B cell (primary cell): ENCODE data around the gene POLR3B. TPM values are rescaled to one million over a fixed set of nuclear protein-coding genes. Genes with fewer than 3 reads are reported as not detected.

ENCODE experiments used
- ATAC-seq: fragments of 200-7000 bp; cut with Tn5 transposase; one replicate; pipeline ENCODE4 v1.10.0; 2021; ENCODE audit warnings: low read depth, mild to moderate bottlenecking, moderate number of reproducible peaks, moderate library complexity
- CTCF ChIA-PET: fragments of 350-600 bp; sonication (Branson Sonifier 250); formaldehyde crosslinking; loops from one replicate; lab custom pipeline; 2021; ENCODE audit warnings: antibody characterized with exemption, inconsistent platforms; lab: Charles Lee
- POLR2A ChIA-PET: fragments of 350-600 bp; sonication (Branson Sonifier 250); formaldehyde crosslinking; loops from one replicate; lab custom pipeline; 2021; ENCODE audit warnings: antibody characterized with exemption; lab: Charles Lee
- DNase-seq: peaks from one replicate; pipeline ENCODE4 v3.0.0; 2013
- H2AFZ ChIP-seq: 2 replicates; pipeline ENCODE4 v1.6.1; 2012; ENCODE audit warnings: mild to moderate bottlenecking, low read depth, low read length; ENCODE audit not compliant: insufficient read depth, poor library complexity, severe bottlenecking
- H3K27ac ChIP-seq, 2 donors: 1 replicate in 1 of 2; 2 replicates in 1 of 2; pipeline ENCODE4 v1.5.1; 2012 to 2013; ENCODE audit warnings: low read length in 2 of 2, mild to moderate bottlenecking in 2 of 2, moderate library complexity in 1 of 2
- H3K27me3 ChIP-seq, 4 experiments: fragments of 200-600 bp in 1 of 4; sonication (generic) in 1 of 4; replicated peaks in 1 of 4; 1 replicate in 2 of 4; 2 replicates in 2 of 4; pipeline versions ENCODE4 v1.6.1 to v1.7.0; 2013 to 2016; ENCODE audit warnings: low read length in 3 of 4, mild to moderate bottlenecking in 2 of 4, mixed read lengths in 1 of 4, moderate library complexity in 1 of 4; ENCODE audit not compliant: insufficient read depth in 4 of 4, control insufficient read depth in 3 of 4; ENCODE audit errors: control extremely low read depth in 1 of 4
- H3K36me3 ChIP-seq, 2 experiments: replicated peaks in 1 of 2; 1 replicate in 1 of 2; 2 replicates in 1 of 2; pipeline versions ENCODE4 v1.6.1 to v1.7.1; 2013; ENCODE audit warnings: low read length in 1 of 2; ENCODE audit not compliant: insufficient read depth in 2 of 2, control insufficient read depth in 1 of 2; ENCODE audit errors: control extremely low read depth in 1 of 2, extremely low read depth in 1 of 2
- H3K4me1 ChIP-seq, 2 donors: fragments of 200-600 bp in 1 of 2; sonication (generic) in 1 of 2; 1 replicate in 1 of 2; 2 replicates in 1 of 2; pipeline versions ENCODE4 v1.5.1 to v1.6.1; 2013 to 2017; ENCODE audit warnings: low read length in 2 of 2; ENCODE audit not compliant: control insufficient read depth in 2 of 2, insufficient read depth in 2 of 2
- H3K4me2 ChIP-seq: replicated peaks from 2 replicates; pipeline ENCODE3; 2012; ENCODE audit warnings: mild to moderate bottlenecking, low read depth, low read length; ENCODE audit not compliant: poor library complexity, severe bottlenecking
- H3K4me3 ChIP-seq, 5 experiments: fragments of 200-600 bp in 1 of 5; sonication (generic) in 1 of 5; 1 replicate in 3 of 5; 2 replicates in 2 of 5; pipeline versions ENCODE4 v1.5.1 to v1.7.0; 2011 to 2016; ENCODE audit warnings: low read length in 4 of 5, mild to moderate bottlenecking in 4 of 5, low read depth in 2 of 5, control low read depth in 1 of 5, moderate library complexity in 1 of 5; ENCODE audit not compliant: insufficient read depth in 1 of 5; ENCODE audit errors: control extremely low read depth in 1 of 5, extremely low read depth in 1 of 5
- H3K79me2 ChIP-seq: fragments of 200-600 bp; sonication (generic); one replicate; pipeline ENCODE4 v1.6.0; 2016; ENCODE audit warnings: low read length; ENCODE audit not compliant: control insufficient read depth, insufficient read depth
- H3K9ac ChIP-seq: fragments of 200-600 bp; sonication (generic); 2 replicates; pipeline ENCODE4 v1.6.1; 2017; ENCODE audit warnings: mild to moderate bottlenecking, low read length, moderate library complexity
- H3K9me3 ChIP-seq, 3 donors: one replicate each; pipeline versions ENCODE4 v1.6.1 to v1.7.1; 2013; ENCODE audit warnings: low read length in 2 of 3; ENCODE audit not compliant: control insufficient read depth in 2 of 3, insufficient read depth in 1 of 3; ENCODE audit errors: control extremely low read depth in 1 of 3
- H4K20me1 ChIP-seq: 2 replicates; pipeline ENCODE4 v1.6.0; 2012; ENCODE audit warnings: mild to moderate bottlenecking, low read length; ENCODE audit not compliant: insufficient read depth, control insufficient read depth, poor library complexity, severe bottlenecking
- H3K27ac Mint-ChIP-seq: one replicate; pipeline ENCODE4 v1.8.0; 2021; ENCODE audit warnings: mixed read lengths
- H3K27me3 Mint-ChIP-seq: one replicate; pipeline ENCODE4 v1.8.0; 2021; ENCODE audit warnings: mixed read lengths
- H3K4me1 Mint-ChIP-seq: one replicate; pipeline ENCODE4 v1.8.0; 2021; ENCODE audit warnings: mixed read lengths
- H3K4me3 Mint-ChIP-seq: one replicate; pipeline ENCODE4 v1.8.0; 2021; ENCODE audit warnings: mixed read lengths
- H3K9me3 Mint-ChIP-seq: one replicate; pipeline ENCODE4 v1.8.0; 2022; ENCODE audit warnings: mixed read lengths; ENCODE audit not compliant: insufficient read depth
- EZH2 ChIP-seq: IDR thresholded peaks from 2 replicates; pipeline ENCODE4 v1.6.1; 2012; ENCODE audit warnings: borderline replicate concordance, low read depth, mild to moderate bottlenecking, moderate library complexity, low read length; ENCODE audit not compliant: insufficient read depth, poor library complexity, severe bottlenecking
- WGBS: methylation state at CpG from one replicate; pipeline ENCODE4 v1.1.5; 2013; ENCODE audit warnings: missing lambda C conversion rate; ENCODE audit not compliant: insufficient coverage; 5-methylcytosine and 5-hydroxymethylcytosine counted together
- intact Hi-C: fragments of 100-400 bp; cut with micrococcal nuclease; formaldehyde crosslinking; loops from one replicate; pipeline ENCODE4 v1.10.0; 2022
- polyA plus RNA-seq: library from polyadenylated mRNA; depleted of rRNA; stranded (reverse); fragments of >200 nt; gene quantifications from 2 replicates; pipeline ENCODE4 v1.2.3, GENCODE V29; 2012
- total RNA-seq, 2 donors: library from RNA; stranded (reverse); fragments of 120-200 nt in 1 of 2; gene quantifications; 1 replicate in 1 of 2; 2 replicates in 1 of 2; pipeline versions ENCODE4 v1.2.3 to v1.2.4, GENCODE V29; 2013 to 2022
- TF ChIP-seq, protein P1 (sequence below): fragments of 200-600 bp; IDR thresholded peaks from one replicate; pipeline ENCODE4 v1.8.0; 2022; ENCODE audit warnings: antibody characterized with exemption, mild to moderate bottlenecking

POLR3B gene
- total and polyA plus RNA-seq, 2 donors (not counting 1 experiment from before 2014, with no cell fraction given) = 1.3 to 9.7 TPM

DNA sequence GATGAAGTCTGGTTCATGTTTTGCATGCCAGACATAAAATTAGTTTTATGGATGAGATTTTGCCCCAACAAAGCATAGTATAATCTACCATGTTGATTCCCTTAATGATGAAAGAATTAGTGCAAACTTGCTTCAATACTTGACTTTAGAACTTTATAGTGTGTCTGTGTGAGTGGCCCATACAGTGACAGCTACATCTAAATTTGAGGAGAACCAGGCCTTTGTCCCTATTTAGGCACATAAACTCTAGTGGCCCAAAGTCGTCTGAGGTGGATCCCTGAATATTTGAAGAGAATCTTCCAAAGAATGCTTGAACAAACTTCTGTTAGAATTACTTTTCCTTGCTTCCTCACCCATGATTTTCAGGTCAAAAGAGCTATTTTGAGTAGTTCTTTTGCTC is 70.4 kb downstream of the POLR3B start:
- Histone ChIP-seq H3K36me3 (peaks cover 0 to 14% of the 10 kb centered on the region in 2 experiments), H3K79me2 (no peaks in the 10 kb centered on the region), H3K4me3 (no peak overlapping the region), H3K4me2 (no peak overlapping the region), H3K9me3 (no peaks in the 10 kb centered on the region), H4K20me1 (no peaks in the 10 kb centered on the region), H3K4me1 (no peaks in the 10 kb centered on the region), H3K27ac (no peak overlapping the region), H2AFZ (no peak overlapping the region), H3K27me3 (no peaks in the 10 kb centered on the region), H3K9ac (no peak overlapping the region)
- no peaks in the 10 kb centered on the region for H3K9me3 Mint-ChIP-seq
- no peaks in the 10 kb centered on the region for H3K27me3 Mint-ChIP-seq
- intact Hi-C loops = no loop called here
- ChIA-PET CTCF (interaction anchor here (0.7 kb wide), 1 partner anchor 201 kb away, joined by 3 read pairs; no protein-coding TSS in a partner anchor), POLR2A (no interaction called here)
- no peak for ATAC-seq
- no peak overlapping the region for H3K27ac Mint-ChIP-seq
- DNase-seq = no peak
- H3K4me3 Mint-ChIP-seq = no peak overlapping the region
- TF ChIP-seq, protein P1, sequence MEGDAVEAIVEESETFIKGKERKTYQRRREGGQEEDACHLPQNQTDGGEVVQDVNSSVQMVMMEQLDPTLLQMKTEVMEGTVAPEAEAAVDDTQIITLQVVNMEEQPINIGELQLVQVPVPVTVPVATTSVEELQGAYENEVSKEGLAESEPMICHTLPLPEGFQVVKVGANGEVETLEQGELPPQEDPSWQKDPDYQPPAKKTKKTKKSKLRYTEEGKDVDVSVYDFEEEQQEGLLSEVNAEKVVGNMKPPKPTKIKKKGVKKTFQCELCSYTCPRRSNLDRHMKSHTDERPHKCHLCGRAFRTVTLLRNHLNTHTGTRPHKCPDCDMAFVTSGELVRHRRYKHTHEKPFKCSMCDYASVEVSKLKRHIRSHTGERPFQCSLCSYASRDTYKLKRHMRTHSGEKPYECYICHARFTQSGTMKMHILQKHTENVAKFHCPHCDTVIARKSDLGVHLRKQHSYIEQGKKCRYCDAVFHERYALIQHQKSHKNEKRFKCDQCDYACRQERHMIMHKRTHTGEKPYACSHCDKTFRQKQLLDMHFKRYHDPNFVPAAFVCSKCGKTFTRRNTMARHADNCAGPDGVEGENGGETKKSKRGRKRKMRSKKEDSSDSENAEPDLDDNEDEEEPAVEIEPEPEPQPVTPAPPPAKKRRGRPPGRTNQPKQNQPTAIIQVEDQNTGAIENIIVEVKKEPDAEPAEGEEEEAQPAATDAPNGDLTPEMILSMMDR = no peak
- TF ChIP-seq EZH2 = no peak
- WGBS = no CpG with 5 or more reads among the region's 1 CpG
- no peaks in the 10 kb centered on the region for H3K4me1 Mint-ChIP-seq

DNA sequence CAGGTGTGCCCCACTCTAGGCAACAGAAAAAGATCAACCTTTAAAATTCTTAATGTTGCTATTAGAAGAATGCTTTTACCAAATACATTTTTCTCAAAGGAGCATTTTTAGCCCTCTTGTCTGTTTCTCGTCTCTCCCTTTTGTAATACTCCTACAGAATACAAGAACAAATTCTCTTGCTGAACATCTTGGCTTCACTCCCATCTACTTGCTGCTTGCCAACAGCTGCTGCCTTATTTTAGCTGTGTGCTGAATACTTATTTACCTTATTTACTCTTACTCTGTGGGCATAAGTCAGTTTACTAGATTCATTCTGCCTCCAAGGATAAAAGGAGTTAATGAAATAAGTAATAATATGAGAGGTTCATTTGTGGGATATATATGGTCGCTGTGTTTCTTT is 70.8 kb downstream of the POLR3B start:
- H3K27ac ChIP-seq = no peak overlapping the region
- peaks cover 0 to 14% of the 10 kb centered on the region in 2 experiments for H3K36me3 ChIP-seq
- TF ChIP-seq, protein P1 = no peak
- no peak for TF ChIP-seq EZH2
- H3K79me2 ChIP-seq = no peaks in the 10 kb centered on the region
- no peaks in the 10 kb centered on the region for H3K9me3 ChIP-seq
- no CpG with 5 or more reads among the region's 2 CpGs for WGBS
- H3K27me3 Mint-ChIP-seq = no peaks in the 10 kb centered on the region
- DNase-seq (no peak), ATAC-seq (no peak)
- H3K9ac ChIP-seq = no peak overlapping the region
- no peak overlapping the region for H2AFZ ChIP-seq
- no peak overlapping the region for H3K4me3 ChIP-seq
- ChIA-PET CTCF (interaction anchor here (0.7 kb wide), 1 partner anchor 202 kb away, joined by 3 read pairs; no protein-coding TSS in a partner anchor), POLR2A (no interaction called here)
- H4K20me1 ChIP-seq = no peaks in the 10 kb centered on the region
- no peak overlapping the region for H3K27ac Mint-ChIP-seq
- H3K4me1 Mint-ChIP-seq = no peaks in the 10 kb centered on the region
- H3K4me2 ChIP-seq = no peak overlapping the region
- H3K27me3 ChIP-seq = no peaks in the 10 kb centered on the region
- no peaks in the 10 kb centered on the region for H3K9me3 Mint-ChIP-seq
- no peak overlapping the region for H3K4me3 Mint-ChIP-seq
- intact Hi-C loops = no loop called here
- H3K4me1 ChIP-seq = no peaks in the 10 kb centered on the region
